ENCODE measurements around the gene HTR4.

- TF ChIP-seq CTCF (conservative IDR thresholded peaks at IDR 0.05; ENCODE audit: low read depth, low read length) (no peak), EZH2 (IDR thresholded peaks at IDR 0.05; ENCODE audit: borderline replicate concordance, low read depth, low read length, poor library complexity, severe bottlenecking) (no peak)
Measured at GRCh38 chr5:148541054-148541835, 113.1 kb downstream of the HTR4 start.
